COLO668 (cell line): ENCODE measurements around the gene ZBTB39.
"Not testable (repeated sequence)": the region's sequence is repeated elsewhere in the genome, so short reads cannot be mapped to it uniquely, and the experiment has no call there.

Source experiments
- DNase-seq: peaks from one replicate; lab custom pipeline; 2025; ENCODE audit not compliant: unreplicated experiment; lab: John Stamatoyannopoulos, UW

ZBTB39 gene

DNA sequence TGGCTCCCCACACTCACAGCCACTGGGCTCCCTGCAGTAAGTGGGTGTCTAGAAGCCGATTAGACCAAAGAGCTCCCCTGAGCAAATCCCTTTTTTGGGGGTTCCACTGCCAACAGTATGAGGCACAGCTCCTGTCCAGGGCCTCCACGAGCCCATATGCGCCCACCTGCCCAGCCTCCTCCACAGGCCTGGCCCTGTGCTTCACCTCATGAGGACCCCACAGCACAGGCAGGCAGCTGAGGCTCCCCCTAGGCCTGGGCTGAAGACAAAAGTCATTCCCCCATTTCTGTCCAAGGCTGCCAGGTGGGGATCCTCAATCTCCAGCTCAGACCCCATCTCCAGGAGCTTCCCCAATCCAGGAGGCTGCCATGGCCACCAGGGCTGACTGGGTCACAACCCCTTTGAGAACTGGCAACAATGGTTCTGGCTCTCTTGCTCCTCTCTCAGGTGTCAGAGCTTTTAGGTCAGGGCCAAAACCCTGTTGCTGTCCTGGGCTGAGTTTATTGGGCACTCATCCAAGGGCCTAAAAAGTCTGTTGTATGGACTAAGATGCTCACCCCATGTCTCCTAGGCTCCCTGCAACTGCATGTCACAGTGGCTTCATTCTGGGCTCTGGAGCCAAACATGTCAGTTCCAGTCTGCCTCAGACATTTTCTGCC, 23.6 kb downstream of the ZBTB39 start:
- not testable (repeated sequence) for DNase-seq

DNA sequence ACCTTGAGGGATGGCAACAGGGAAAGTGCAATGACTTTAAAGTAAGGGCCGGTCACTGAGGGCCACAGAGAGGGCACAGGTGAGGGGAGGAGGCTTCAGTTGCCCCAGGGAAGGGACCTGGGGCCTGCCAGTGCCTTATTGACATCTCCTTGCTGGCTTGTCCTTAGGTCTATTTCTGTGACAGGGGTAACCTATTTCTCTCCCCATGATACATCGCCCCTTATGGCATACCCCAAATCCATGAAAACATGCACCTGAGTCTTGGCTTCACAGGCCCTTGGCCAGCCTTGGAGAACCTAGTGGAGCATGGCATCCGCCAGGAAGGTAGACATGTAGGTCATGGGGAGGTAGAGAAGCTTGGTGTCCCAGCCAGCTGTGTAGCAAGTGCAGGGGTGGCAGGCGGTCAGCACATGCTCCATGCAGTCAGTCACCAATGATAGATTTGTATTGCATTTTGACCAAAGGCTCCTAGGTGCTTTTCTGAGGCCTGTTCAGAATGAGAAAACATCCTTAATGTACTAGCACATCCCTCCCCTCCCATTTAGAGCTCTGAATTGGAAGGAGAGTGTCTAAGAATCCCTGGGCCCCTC, 25.3 kb downstream of the ZBTB39 start:
- no peak for DNase-seq

DNA sequence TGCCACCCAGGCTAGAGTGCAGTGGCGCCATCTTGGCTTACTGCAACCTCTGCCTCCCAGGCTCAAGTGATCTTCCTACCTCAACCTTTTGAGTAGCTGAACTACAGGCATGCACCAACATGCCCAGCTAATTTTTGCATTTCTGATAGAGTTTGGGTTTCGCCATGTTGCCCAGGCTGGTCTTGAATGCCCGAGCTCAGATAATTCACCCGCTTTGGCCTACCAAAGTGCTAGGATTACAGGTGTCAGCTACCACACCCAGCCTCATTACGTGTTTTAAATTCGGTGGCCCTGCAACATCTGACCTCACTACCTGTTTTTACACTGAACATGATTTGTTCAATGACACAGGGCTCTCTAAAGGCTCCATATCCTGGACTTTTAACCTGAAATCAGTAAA, 26.1 kb downstream of the ZBTB39 start:
- no peak for DNase-seq

DNA sequence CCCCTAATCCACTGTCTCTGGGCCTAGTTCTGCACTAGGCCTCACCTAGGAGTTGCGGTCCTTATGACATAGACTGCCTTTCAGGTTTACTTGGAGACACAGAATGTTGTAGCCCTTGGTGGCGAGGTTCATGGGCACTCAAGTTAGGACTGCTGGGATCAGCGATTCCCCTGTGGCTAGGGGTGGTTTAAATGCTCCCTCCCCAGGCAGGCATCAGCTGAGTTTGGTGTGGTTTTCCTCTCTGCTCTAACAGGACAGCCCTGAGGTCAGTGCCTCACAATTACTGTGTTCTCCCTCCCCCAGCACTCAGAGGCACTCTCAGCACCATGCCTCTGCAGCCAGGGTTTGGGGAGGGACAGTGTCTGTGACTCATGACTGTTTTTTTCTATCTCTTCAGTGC, 26.7 kb downstream of the ZBTB39 start:
- DNase-seq, result no peak

DNA sequence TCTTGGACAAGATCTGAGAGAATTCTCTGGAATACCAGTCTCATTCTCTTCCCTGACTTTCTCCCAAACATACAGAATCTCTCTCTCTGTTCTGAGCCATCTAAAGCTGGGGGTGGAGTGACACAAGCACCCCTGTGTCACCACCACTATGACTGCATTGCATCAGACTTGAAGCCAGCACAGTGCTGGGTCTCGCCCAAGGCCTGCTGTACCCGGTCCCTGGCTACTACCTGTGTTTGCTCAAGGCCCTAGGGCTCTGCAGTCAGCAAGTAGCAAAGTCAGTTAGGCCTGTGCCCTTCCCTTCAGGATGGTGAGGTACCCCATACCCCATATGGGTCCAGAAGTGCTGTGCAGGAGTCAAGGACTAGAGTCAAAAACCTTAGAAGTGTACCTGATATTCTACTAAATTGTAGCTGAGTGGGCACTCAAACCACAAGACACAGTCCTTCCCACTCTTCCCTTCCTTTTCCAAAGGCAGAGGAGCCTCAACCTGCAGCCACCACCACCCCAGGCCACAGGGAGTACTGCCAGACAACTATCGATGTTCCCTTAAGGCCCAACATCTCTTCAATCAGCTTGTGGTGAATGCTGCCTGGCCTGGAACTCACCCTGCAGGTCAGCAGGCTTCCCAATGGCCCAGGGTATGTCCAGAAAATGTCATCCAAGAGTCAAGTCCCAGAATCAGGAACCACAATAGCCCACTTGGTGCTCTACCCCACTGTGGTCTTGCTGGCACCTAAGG, 27.8 kb downstream of the ZBTB39 start:
- no peak for DNase-seq

DNA sequence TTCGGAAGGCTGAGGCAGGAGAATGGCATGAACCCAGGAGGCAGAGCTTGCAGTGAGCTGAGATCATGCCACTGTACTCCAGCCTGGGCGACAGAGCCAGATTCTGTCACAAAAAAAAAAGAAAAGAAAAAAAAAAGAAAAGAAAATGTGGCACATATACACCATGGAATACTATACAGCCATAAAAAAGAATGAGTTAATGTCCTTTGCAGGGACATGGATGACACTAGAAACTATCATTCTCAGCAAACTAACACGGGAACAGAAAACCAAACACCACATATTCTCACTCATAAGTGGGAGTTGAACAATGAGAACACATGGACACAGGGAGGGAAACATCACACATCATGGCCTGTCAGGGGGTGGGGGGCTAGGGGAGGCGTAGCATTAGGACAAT, 29.0 kb downstream of the ZBTB39 start:
- not testable (repeated sequence) for DNase-seq

DNA sequence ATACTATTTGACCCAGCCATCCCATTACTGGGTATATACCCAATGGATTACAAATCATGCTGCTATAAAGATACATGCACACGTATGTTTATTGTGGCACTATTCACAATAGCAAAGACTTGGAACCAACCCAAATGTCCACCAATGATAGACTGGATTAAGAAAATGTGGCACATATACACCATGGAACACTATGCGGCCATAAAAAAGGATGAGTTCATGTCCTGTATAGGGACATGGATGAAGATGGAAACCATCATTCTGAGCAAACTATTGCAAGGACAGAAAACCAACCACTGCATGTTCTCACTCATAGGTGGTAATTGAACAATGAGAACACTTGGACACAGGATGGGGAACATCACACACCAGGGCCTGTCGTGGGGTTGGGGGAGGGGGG, 32.1 kb downstream of the ZBTB39 start:
- not testable (repeated sequence) for DNase-seq

DNA sequence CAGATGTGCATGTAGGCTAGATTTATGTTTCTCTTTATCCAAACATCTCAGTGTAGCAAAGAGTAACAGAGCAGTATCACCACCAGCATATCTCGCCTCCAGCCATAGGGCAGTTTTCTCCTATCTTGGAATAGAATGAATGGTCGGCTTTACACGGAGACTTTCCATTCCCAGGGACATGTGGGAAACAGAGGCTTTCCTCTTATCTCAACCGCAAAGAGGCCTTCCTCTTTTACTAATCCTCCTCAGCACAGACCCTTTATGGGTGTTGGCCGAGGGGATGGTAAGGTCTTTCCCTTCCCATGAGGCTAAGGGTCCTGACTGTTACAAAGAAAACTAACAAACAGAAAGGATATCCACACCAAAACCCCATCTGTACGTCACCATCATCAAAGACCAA, 37.4 kb downstream of the ZBTB39 start:
- DNase-seq, result not testable (repeated sequence)

DNA sequence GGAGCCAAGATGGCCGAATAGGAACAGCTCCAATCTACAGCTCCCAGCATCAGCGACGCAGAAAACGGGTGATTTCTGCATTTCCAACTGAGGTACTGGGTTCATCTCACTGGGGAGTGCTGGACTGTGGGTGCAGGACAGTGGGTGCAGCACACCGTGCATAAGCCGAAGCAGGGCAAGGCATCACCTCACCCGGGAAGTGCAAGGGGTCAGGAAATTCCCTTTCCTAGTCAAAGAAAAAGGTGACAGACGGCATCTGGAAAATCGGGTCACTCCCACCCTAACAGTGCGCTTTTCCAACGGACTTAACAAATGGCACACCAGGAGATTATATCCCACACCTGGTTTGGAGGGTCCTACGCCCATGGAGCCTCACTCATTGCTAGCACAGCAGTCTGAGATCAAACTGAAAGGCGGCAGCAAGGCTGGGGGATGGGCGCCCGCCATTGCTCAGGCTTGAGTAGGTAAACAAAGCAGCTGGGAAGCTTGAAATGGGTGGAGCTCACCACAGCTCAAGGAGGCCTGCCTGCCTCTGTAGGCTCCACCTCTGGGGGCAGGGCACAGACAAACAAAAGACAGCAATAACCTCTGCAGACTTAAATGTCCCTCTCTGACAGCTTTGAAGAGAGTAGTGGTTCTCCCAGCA, 40.2 kb downstream of the ZBTB39 start:
- DNase-seq, result peak; percentile 1

DNA sequence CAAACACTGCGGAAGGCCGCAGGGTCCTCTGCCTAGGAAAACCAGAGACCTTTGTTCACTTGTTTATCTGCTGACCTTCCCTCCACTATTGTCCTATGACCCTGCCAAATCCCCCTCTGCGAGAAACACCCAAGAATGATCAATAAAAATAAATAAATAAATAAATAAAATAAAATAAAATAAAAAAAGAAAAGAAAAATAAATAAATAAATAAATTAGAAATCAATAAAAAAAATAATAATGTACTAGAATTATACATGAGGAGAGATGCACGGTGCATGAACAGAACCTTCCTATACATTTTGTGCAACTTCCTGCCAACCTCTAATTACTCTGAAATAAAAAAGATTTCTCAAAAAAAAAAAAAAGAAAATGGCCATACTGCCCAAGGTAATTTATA, 41.2 kb downstream of the ZBTB39 start:
- not testable (repeated sequence) for DNase-seq

DNA sequence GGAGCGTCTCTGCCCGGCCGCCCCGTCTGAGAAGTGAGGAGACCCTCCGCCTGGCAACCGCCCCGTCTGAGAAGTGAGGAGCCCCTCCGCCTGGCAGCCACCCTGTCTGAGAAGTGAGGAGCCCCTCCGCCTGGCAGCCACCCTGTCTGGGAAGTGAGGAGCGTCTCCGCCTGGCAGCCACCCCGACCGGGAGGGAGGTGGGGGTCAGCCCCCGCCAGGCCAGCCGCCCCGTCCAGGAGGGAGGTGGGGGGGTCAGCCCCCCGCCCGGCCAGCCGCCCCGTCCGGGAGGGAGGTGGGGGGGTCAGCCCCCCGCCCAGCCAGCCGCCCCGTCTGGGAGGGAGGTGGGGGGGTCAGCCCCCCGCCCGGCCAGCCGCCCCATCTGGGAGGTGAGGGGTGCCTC, 42.8 kb downstream of the ZBTB39 start:
- not testable (repeated sequence) for DNase-seq

DNA sequence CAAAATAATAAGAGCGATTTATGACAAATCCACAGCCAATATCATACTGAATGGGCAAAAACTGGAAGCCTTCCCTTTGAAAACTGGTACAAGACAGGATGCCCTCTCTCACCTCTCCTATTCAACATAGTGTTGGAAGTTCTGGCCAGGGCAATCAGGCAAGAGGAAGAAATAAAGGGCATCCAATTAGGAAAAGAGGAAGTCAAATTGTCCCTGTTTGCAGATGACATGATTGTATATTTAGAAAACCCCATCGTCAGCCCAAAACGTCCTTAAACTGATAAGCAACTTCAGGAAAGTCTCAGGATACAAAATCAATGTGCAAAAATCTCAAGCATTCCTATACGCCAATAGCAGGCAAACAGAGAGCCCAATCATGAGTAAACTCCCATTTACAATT, 44.1 kb downstream of the ZBTB39 start:
- not testable (repeated sequence) for DNase-seq

DNA sequence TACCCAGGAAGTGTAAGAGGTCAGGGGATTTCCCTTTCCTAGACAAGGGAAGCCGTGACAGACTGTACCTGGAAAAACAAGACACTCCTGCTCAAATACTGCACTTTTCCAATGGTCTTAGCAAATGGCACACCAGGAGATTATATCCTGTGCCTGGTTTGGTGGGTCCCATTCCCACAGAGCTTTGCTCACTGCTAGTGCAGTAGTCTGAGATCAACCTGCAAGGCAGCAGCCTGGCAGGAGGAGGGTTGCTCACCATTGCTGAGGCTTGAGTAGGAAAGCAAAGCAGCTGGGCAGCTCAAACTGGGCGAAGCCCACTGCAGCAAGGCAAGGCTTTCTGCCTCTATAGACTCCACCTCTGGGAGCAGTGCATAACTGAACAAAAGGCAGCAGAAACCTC, 47.9 kb downstream of the ZBTB39 start:
- no peak for DNase-seq

DNA sequence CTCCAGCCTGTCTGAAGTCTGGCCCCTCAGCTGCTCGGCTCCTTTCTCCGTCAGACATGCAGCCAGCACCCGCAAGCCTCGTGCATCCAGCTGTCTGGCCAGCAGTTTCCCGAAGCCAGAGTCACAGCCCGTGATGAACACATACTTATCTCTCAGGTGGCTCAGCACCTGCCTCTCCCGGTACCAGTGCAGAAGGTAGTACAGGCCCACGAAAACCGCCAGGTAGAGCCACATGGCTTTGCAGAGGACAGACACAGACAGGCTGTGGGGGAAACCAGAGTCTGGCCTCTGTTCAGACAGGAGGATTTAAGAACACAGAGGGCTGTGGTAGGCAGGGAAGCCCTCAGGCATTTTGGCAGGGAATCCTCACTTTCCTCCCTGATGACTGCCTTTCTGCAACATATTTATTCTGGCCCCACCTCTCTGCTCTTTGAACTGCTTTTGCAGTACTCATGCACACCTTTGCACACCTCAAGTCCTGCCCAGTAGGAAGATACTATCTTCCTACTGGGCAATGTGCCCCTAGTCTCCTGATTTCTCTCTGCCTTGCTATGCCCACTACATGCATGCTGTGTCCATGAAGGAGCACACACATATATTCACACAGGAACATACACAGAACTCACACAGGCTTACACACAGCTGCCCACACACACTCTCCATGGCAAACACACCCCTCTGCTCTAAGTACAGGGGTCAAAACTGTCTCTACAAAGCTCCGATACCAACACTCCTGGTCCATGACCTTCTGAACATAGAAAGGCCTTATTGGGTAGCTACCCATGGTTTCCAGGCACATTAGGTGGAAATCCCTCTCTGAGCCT, 48.9 kb downstream of the ZBTB39 start, which contains the start of gene RDH16:
TSS of gene RDH16 (minus strand) at position 380 of the 824 bp plus-strand sequence. CDS start at position 234, 146 bp downstream.
- no peak for DNase-seq

DNA sequence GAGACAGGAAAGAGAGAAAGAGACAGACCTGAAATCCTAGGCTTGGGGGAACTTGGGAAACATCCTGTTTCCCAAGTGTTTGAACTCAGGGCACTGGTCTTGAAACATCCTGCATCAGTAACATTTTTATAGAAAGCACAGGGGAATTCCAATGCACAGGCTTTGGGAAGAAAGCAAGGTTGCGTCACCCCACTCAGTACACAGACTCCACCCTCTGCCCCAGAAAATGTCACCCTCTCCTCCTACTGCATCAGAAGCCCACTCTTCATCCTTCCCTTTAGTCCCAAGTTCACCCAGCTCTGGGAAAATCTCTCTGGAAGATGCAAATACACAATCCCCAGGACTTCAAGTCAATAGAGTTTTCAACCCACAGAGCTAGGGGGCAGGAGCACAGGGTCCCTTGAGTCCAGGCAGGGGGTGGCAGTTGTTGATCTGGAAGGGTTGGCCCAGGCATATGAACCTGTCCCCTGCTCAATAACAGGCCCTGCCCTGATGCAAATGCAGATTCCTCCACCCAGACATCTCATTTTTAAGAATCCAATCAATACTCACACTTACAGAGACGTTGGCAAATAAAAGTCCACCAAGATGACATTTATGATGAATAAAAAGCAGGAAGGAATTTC, 50.6 kb downstream of the ZBTB39 start:
- DNase-seq, result no peak

DNA sequence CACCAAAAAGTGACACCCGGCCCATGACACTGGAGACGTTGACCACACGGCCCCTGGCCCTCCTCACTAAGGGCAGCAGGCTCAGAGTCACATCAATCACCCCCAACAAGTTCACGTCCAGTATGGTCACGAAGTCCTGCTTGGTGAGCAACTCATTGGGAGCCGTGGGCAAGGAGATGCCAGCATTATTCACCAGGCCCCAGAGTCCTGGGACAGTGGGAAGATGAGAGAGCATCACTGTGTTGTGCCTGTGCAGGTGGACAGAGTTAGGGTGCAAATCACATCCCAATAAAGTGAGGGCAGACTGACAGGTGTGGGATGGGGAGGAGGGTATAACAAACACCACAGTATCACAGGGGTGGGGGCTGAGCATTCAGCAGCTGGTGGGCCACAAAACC, 51.4 kb downstream of the ZBTB39 start:
- DNase-seq, result no peak

DNA sequence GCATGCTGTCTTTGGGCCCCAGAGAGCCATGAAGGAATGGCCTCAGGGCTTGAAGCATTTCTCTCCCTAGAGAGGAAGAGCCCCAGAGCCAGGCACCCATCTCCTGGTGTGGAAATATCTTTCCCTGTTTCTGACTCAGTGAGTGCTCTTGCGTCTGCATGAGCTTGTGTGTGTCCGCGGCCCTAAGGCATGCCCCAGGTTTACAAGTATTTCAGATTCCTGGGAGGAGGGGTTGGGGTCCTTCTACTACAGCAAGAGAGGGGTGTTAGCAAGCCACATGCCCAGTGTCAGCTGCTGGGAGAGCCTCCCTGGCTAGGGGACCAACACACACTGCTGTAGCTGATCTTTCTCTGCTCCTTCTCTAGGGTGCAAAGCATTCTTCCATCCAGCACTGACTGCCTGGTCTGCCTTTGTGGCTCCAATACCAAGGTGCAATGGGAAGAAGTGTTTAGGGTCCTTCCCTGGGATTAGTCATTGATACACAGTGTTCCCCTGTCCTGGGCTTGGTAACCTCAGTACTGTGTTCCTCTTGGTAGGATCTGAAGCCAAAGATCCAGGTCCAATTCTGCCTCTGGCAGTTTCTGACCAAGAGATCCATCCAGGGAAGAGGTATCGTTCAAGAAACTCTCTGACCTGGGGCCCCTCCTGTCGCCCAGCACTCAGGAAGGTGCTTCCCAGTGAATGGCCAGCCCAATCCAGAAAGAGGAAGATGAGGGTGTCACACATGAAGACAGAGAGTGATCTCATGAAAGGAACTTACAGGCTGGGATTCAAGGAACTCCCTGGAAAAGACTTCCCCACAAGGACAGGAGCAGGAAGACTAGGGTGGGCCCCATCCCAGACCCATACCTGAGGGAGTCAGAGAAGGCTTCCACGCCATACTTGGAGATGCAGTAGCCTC, 52.0 kb downstream of the ZBTB39 start:
- no peak for DNase-seq

DNA sequence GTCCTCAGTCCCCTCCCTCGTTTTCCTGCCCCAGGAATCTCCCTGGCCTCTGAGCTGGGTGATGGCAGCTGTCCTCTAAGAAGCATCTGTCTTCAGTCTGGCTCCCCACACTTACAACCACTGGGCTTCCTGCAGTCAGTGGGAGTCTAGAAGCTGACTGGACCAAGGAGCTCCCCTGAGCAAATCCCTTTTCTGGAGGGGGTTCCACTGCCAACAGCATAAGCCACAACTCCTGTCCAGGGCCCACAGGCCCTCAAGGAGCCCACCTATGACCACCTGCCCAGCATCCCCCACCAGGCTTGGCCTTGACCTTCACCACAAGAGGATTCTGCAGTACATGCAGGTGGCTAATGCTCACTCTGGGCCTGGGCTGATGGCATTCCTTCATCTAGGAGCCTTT, 53.0 kb downstream of the ZBTB39 start:
- DNase-seq, result no peak

DNA sequence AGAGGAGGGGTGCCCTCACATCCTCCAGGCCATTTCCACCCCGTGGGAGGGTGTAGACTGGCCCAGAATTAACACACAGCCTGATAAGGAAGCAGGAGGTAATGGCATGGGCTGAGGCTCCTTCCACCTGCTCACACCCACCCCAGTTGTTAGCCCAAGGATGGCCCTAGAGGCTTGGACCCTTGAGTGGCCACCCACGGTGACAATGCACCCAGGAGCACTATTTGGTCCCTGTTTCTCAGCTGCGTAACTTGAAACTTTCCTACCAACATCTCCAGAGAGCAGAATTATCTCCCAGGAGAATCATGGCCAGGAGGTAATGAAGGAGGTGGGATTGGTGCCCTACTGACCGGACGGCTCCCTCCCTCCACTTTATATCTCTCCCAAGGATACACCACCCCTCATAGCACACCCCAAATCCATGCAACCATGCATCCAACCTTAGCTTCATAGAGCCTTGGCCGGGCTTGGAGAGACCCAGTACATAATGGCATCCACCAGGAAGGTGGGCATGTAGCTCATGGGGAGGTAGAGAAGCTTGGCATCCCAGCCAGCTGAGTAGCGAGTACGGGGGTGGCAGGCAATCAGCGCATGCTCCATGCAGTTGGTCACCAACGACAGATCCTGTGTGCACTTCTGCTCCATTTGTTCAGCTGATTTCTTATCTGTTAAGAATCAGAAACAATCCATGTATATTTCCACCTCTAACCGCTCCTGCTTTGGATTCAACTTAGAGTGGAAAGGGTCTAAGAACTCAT, 54.6 kb downstream of the ZBTB39 start:
- DNase-seq, result no peak
